ENCODE measurements around the gene PTPRK. TPM values are rescaled to one million over a fixed set of nuclear protein-coding genes. Genes with fewer than 3 reads are reported as not detected.

Gene PTPRK
- total RNA-seq, 2 experiments from 2014 or later: 7.9 to 9.1 TPM

DNA sequence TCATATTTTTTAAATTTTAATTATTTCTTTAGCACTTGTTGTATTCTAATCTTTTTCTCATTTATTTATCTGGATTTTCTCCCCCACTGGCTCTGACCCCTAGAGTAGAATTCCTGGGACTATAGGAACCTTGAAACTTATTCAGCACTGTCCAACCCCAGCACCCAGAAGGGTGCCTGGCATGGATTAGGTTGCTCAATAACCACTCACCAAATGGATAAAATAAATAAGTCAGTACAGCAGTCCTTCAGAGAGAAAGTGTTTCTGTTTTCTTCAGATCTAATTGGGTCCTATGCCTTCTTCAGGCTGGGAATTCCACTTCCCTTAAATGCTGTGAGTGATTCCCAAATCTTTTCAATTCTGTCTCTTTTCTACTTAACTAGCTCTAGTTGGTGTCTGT is 206.2 kb downstream of the PTPRK start:
- CTCF ChIA-PET: no interaction called here
- POLR2A ChIA-PET: no interaction called here

DNA sequence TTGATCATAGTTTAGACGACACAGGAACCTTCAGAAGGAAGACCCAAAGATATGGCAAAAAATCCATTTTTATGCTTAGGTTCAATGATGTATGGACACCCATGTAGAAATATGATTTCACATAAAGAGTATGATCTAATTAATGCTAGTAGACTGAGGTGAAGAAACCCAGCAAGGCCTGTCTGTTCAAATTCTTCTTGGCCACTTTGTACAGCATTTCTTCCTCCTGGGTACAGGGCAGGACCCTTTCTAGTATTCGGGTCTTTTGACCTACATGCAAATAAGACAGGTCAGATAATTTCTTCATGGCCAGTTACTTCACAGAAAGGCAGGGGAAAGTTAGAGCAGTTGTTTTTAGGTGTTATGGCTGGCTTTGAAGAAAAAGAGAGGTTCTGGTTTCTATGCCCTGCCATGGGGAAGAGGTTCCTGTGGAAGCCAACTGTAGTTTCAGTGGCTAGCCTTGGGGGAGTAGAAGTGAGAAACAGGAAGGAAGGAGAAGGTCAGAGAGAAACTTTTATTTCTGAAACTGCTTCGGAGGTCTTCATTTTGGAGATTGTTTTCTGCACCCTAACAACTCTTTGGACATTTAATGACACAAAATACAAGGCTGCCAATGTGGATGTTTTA is 208.3 kb downstream of the PTPRK start:
- POLR2A ChIA-PET: no interaction called here
- CTCF ChIA-PET: no interaction called here

DNA sequence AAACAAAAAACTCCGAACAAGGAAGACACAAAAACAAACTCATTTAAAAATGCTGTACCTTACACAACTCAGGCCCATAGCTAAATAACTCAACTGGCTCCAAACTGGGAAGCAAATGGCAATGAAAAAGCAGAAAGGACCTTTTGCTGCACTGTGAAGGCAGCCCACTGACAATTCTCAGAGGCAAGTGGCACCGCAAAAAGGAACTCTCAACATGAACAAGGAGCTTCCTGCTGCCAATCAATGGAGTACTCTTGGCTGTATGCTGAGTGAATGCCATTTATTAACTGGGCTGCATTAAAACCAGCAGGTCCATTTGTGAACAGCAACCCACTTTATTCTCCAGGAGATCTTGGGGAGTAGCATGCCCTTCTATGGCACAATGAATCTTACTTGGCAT is 209.9 kb downstream of the PTPRK start:
- CTCF ChIA-PET: no interaction called here
- POLR2A ChIA-PET: no interaction called here

DNA sequence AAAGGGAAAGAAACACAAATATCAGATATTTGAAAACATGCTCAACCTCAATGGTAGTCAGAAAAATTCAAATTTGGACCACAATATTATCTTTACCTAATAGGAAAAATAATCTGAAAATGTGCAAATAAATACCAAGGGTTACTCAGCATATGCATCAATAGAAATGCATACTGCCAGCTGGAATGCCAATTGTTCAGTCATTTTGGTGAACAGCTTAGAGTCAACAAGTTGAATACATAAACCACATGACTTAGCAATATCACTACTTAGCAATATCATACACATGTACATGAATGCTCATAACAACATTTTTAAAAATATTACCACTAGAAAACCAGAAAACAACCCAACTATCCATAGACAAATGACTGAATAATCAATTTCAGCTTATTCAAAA is 212.7 kb downstream of the PTPRK start:
- ChIA-PET POLR2A (interaction anchor here (0.6 kb wide), 1 partner anchor 56 kb away, joined by 3 read pairs; no protein-coding TSS in a partner anchor), CTCF (no interaction called here)

DNA sequence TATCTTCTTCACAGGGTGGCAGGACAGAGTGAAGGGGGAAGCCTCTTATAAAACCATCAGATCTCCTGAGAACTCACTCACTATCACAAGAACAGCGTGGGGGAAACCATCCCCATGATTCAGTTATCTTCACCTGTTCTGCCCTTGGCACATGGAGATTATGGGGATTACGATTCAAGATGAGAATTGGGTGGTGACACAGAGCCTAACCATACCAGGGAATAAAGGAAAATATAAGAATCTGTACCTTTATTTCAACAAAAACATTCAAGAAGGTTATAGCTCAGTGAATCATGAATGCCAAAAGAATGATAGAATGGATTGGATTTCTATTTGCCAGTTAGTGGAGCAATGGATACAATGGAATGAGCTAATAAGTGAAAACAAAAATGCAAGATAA is 214.4 kb downstream of the PTPRK start:
- CTCF ChIA-PET: no interaction called here
- POLR2A ChIA-PET: no interaction called here

DNA sequence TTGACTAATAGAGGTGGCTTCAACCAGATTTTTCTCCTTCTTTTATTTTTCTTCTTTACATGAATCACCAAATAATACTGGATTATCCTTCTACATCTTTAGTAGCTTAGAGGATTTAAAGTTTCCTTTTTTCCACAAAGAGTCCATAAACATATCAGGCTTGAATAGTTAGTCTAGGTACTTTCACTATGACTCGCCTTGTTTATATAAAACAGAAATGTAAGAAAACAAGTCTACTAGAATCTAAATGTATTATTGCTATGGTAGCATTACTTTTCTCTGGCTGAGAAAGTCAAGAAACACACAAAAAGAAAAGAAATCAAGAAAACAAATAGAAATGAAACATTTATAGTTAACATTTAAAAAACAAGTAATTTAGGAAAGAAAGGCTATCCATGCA is 215.2 kb downstream of the PTPRK start:
- ChIA-PET CTCF (no interaction called here), POLR2A (no interaction called here)

DNA sequence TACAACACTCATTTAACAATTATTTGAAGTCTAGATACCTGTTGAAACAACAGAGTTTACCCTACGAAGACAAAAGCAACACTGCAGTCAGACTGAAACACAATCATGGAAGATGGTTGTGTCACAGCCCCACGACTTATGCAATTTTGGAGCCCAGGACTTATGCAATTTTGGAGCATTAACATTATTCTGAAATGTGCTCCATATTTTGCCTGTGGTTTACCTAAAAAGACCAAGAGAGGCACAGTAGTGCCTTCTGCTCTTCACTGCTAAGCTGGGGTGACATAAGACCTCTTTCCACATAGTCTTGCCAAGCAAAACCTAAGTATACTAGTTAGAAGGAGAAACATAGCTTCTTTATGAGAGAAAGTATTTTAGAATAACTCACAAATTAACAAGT is 216.5 kb downstream of the PTPRK start:
- CTCF ChIA-PET: no interaction called here
- POLR2A ChIA-PET: no interaction called here

DNA sequence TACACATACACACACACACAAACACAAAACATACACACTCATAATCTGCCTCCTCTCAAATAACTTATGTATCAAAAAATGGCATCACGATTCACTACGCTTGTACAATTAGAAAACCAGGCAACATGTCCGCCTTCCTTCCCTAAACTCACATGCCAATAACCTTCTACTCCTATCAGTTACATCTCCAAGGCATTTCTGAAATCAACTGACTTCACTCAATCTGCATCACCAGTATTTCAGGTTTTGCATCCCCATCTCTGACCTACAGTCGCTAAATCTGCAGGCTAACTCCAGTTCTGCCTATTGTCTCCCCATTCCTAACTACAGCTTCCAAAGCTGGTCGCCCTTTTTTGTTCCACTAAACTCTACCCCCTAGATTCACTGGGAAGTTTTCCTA is 217.5 kb downstream of the PTPRK start:
- CTCF ChIA-PET: no interaction called here
- POLR2A ChIA-PET: no interaction called here

DNA sequence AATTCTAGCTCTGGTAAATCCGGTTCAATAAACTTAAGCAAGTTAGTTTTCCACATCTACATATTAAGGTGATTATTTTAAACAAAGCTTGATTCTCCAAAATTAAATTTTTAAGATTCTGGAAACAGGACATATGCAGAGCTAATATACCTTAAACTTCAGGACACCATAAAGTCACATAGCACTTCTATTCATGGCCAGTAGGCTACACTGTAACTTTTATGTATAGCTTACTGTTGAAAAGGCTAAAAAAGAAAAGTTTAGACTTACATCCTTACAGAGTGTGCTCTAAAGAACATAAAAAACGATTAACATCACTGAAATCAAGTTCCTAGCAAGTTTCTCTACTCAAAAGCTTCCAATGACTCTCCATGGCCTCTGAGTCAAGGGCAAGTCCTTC is 224.7 kb downstream of the PTPRK start:
- CTCF ChIA-PET: no interaction called here
- POLR2A ChIA-PET: no interaction called here

DNA sequence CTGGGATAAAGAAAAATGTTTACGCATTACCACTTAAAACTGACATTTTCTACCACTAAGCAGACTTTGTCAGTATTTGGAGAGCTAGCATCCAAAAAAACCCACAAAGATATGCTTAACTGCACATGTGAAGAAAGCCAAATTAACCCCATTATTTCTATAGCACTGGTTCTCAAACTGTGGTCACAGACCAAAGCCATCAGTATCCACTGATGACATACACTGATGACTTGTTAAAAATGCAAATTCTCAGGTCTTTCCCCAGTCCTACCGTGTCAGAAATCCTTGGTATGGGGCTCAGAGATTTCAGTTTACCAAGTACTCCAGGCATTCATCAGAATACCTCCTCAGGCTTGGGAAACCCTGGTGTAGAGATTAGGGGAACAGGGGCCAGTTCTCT is 230.2 kb downstream of the PTPRK start:
- POLR2A ChIA-PET: no interaction called here
- CTCF ChIA-PET: no interaction called here

DNA sequence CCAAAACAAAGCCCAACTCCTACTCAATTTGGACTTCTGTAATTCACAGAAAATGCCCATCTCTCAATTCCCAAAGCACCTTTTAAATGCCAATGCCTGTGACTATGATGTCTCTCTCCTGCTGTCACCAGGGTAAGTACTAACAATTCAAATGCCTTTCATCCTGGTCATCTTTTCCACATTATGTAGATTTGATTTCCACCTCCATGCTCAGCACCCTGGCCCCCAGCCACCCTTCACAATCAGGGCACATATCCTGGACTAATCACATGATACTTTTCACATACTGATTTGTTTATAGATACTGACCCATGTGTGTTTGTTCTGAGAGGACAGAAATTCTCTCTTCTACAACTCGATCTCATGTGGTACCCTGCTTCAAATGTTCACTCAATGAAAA is 236.3 kb downstream of the PTPRK start:
- ChIA-PET CTCF (no interaction called here), POLR2A (no interaction called here)

DNA sequence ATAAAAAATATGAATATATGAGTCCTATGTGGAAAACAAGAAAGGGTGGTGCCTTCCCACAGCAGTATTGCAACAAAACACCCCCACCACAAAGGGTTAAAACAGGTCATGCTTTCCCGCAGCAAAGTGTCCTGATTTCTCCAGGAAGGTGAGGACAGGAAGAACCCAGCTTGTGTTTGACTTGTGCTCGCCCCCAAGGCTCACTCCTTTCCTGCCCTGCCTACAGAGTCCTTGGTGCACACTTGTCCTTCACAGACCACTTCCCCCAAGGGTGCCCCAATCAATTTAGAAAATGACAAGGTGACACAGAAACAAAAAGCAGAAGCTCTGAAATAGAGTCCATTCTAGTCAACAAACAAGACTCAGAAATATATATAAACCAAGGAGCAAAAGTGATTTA is 237.4 kb downstream of the PTPRK start:
- CTCF ChIA-PET: no interaction called here
- POLR2A ChIA-PET: no interaction called here

DNA sequence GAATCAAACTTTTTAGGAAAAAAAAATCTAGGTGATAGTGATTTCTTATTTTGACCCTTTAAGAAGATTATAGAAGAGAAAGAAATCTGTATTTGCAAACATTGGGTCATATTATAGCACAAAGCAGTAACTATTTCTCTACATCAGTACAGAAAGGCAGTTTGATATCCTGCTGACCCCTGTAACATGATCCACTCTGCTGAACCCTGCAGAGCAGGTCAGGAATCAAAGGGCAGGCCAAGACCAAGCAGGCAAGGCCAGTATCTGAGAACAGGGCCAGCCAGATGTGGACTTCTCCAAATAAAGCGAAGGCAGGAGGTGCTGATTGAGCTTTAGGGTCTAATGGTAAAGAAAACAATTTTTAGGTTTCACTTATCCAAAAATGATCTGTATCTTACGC is 239.4 kb downstream of the PTPRK start:
- POLR2A ChIA-PET: no interaction called here
- CTCF ChIA-PET: no interaction called here

DNA sequence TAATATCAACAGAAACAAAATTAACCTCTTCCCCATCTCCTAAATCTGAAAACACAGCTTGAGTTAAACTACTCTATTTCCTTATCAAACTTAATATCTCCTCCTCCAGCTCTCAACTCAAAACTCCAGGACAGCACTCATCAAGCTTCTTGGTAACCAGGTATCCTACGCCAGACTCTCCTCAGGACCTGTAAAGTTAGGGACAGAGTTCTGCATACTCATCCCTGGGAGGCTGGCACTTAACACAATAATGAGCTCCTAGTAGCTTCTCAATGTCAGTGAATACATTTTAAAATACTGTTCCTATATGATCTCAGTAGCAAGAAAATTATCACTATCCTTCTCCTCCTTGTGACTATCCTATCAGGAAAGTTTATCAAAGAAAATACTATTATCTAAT is 240.3 kb downstream of the PTPRK start:
- CTCF ChIA-PET: no interaction called here
- POLR2A ChIA-PET: no interaction called here

DNA sequence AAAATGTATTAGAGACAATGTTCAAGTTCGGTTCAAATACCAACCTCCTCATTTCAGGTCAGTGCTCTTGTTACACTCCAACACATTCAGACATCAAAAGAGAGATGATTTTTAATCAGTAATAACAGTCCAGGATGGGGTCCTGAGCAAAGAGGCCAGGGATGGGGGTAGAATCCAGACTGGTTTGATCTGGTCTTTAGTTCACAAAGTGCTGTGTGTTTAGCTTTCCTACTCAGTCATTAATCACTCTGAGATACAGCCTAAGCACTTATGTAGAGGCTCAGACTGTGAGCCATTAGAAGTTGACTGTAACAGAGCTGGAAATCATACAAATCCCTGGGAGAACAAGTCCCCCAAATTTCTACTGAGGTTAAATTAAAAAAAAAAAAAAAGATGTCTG is 241.6 kb downstream of the PTPRK start:
- ChIA-PET POLR2A (no interaction called here), CTCF (no interaction called here)

DNA sequence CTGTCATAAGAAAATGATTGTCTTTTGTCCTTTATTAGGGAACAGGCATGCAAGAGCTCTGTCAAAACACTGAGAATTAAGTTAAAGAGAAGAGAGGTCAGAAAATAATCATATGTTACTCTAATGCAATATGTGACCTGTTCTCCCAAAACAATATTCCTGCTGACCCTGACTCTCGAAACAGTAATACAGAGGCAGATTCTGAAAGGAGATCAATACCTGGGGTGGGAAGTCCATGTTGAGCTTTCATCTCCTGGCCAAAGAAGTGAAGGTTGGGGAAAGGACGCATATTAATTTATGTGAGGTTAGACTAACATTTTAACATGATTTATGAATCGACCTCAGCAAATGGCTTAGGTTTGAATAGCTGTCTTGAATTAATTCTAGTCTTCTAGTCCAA is 243.0 kb downstream of the PTPRK start:
- ChIA-PET POLR2A (no interaction called here), CTCF (interaction anchor here (0.9 kb wide), 1 partner anchor 464 kb away, joined by 3 read pairs; no protein-coding TSS in a partner anchor)

DNA sequence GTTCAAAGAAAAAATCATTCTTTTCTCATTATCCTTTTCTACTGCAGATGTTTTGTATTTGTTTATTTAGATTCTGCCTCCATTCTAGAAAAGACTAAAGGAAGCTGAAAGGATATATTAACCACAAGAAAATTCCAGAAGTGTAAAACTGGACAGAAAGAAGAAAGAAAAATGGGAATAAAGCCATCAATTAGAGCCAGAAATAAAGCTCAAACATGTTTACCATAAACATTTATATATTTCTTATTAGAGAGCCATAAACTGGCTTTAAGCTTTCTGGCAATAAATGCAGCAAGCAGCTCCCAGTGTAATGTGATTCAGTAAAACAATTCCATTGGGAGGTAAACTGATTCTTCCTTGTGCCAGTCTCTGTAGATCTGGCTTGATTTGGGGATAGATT is 244.1 kb downstream of the PTPRK start:
- ChIA-PET CTCF (no interaction called here), POLR2A (no interaction called here)

DNA sequence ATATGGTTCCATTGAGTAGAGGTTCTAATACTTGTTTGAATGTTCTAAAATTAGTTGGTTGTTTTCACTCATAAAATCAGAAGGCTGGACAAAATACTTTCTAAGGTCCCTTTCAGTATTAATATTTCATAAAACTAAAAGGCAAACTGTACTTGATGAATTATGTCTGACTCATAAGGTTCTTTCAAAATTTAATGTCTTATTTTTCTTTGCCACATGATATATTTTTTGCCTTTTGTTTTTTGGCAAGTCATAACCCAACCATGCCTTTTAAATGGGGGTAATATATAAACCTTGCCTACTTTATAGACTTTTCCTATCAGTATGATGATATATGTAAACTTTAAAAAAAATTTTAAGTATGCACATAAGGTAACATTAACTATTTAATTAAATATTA is 244.7 kb downstream of the PTPRK start:
- ChIA-PET CTCF (no interaction called here), POLR2A (no interaction called here)

DNA sequence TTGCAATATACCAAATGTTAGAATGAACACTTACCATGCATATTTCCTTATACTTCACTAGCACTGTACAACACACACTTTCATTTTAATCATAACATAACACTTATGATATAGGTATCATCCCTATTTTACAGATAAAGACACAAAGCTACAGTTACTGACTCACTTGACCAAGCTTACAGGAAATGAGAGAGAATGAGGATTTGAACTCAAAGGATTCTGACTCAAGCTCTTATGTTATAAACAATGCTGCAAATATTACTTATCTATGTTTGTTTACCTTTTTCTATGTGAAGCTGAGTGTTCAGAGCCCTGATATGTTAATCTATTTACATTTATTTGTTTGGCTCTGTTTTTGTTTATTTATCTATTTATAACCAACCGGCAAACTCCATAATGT is 245.4 kb downstream of the PTPRK start:
- ChIA-PET POLR2A (no interaction called here), CTCF (no interaction called here)

DNA sequence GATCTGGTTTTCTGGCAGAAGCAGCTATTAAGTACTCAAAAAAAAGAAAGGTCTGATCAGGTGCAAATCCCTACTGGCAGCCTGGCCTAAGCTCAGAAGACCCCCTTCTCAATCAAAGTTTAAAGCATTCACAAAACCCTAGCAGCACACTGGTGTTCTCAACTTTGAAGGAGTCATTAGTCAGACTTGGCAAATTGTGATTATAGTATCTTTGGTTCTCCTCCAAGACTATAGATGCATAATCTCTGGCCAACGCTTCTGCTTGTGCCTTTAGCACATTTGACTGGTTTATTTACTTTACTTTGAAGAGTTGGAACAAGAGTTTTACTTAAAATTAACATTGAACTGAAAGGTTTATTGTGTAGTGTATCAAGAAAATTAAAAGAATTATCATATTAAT is 248.9 kb downstream of the PTPRK start:
- POLR2A ChIA-PET: no interaction called here
- CTCF ChIA-PET: no interaction called here

DNA sequence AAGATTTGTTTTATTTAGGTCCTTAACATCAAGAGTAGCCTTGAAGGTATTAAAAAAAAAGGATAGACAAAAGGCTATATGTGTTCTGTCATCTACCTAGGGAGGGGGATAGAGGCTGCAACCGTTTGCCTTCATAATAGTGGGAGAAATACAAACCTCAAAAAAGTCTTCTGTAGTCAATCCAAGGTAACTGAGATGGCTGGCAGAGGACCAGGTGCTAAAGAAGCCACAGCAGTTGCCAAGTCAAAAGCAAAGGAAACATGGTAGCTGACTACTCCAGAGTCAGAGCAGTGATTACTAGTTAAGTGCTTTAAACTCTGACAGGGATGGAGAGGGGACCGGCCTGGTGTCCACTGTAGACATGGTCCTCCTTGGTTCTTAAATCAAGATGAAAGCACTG is 249.4 kb downstream of the PTPRK start:
- CTCF ChIA-PET: no interaction called here
- POLR2A ChIA-PET: no interaction called here

DNA sequence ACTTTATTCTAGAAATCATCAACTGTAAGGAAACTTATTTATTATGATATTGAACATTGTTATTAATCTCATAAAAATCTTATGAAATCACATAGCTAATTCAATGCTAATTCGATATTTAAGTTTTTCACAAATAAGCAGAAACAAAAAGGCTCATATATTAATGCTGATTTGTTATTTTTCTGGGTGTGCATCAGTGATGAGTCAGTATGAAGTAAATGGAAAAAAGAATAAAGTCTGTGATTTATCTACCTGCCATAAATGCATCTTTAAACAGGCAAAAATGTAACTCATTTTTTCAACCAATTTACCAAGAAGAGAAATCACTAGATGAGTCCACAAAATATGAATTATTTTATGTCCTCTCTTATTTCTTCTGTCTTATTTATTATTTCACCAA is 253.5 kb downstream of the PTPRK start:
- ChIA-PET POLR2A (no interaction called here), CTCF (no interaction called here)

DNA sequence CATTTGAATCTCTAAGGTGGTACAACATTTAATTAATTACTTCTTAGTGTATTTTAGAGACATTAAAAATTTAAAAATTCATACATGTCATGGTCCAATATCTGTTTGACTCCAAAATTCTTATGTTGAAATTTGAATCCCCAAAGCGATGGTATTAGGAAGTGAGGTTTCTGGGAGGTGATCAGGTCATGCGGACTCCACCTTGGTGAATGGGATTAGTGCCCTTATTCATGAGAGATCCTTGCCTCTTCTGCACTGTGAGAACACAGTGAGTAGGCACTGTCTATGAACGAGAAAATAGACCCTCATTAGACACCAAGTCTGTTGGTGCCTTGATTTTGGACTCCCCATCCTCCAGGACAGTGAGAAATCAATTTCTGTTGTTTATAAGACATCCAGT is 254.7 kb downstream of the PTPRK start:
- ChIA-PET POLR2A (no interaction called here), CTCF (no interaction called here)
